NB4 (cell line): ENCODE results near the gene OR6C76.

ENCODE experiments used
- DNase-seq: peaks from one replicate; pipeline ENCODE4 v3.0.0; 2010; ENCODE audit warnings: low read depth
- H3K4me3 ChIP-seq: one replicate; pipeline ENCODE4 v1.5.1; 2011; ENCODE audit warnings: mild to moderate bottlenecking, low read depth, low read length, moderate library complexity
- MYC ChIP-seq: IDR thresholded peaks from 2 replicates; pipeline ENCODE4 v1.6.1; 2011; ENCODE audit warnings: low read depth, low read length
- POLR2A ChIP-seq: IDR thresholded peaks from 2 replicates; pipeline ENCODE4 v1.6.1; 2011; ENCODE audit warnings: mild to moderate bottlenecking; ENCODE audit not compliant: insufficient read length; ENCODE audit errors: extremely low read depth
- TF ChIP-seq, protein P1 (sequence below): IDR thresholded peaks from one replicate; pipeline ENCODE4 v1.5.1; 2012; ENCODE audit warnings: low read depth, low read length
- TF ChIP-seq, protein P2 (sequence below): IDR thresholded peaks from 2 replicates; pipeline ENCODE4 v1.6.1; 2011; ENCODE audit warnings: low read depth, low read length

The OR6C76 gene

DNA sequence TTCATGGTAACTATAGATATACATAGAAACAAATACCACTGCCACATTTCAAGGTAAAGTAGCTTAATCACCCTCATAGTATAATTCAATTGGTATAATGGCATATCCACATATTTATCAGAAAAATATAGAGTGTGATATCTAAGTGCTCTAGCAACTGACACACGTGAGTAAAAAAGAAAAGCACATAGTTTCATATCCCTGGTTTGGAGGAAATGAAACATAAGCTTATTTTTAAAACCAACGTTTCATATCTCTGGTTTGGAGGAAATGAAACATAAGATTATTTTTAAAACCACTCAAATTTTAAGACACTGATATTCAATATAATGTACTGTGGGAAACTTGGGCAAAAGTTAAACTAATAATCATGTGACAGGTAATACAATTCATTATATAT lies 41.8 kb downstream of the OR6C76 start:
- DNase-seq: no peak
- TF ChIP-seq POLR2A (no peak), MYC (no peak)
- TF ChIP-seq, protein P1, sequence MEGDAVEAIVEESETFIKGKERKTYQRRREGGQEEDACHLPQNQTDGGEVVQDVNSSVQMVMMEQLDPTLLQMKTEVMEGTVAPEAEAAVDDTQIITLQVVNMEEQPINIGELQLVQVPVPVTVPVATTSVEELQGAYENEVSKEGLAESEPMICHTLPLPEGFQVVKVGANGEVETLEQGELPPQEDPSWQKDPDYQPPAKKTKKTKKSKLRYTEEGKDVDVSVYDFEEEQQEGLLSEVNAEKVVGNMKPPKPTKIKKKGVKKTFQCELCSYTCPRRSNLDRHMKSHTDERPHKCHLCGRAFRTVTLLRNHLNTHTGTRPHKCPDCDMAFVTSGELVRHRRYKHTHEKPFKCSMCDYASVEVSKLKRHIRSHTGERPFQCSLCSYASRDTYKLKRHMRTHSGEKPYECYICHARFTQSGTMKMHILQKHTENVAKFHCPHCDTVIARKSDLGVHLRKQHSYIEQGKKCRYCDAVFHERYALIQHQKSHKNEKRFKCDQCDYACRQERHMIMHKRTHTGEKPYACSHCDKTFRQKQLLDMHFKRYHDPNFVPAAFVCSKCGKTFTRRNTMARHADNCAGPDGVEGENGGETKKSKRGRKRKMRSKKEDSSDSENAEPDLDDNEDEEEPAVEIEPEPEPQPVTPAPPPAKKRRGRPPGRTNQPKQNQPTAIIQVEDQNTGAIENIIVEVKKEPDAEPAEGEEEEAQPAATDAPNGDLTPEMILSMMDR: no peak
- TF ChIP-seq, protein P2, sequence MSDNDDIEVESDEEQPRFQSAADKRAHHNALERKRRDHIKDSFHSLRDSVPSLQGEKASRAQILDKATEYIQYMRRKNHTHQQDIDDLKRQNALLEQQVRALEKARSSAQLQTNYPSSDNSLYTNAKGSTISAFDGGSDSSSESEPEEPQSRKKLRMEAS: no peak
- H3K4me3 ChIP-seq: no peak overlapping the region

DNA sequence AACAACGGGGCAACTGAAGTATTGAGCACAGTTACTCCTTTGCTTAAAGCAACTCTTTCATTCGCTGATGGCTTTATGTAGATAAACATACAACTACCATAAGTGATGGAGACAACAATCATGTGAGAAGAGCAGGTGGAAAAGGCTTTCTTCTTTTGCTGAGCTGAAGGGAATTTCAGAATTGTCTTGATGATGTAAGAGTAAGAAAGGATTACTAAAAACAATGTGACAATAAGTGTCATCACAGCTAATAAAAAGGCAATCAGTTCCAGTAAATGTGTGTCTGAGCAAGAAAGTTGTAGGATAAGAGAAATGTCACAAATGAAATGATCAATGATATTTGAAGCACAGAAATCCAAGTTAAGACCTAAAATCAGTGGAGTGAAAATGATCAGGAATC lies 43.2 kb downstream of the OR6C76 start:
- H3K4me3 ChIP-seq: no peak overlapping the region
- no peak for DNase-seq
- TF ChIP-seq, protein P2: no peak
- TF ChIP-seq, protein P1: no peak
- TF ChIP-seq POLR2A: no peak

DNA sequence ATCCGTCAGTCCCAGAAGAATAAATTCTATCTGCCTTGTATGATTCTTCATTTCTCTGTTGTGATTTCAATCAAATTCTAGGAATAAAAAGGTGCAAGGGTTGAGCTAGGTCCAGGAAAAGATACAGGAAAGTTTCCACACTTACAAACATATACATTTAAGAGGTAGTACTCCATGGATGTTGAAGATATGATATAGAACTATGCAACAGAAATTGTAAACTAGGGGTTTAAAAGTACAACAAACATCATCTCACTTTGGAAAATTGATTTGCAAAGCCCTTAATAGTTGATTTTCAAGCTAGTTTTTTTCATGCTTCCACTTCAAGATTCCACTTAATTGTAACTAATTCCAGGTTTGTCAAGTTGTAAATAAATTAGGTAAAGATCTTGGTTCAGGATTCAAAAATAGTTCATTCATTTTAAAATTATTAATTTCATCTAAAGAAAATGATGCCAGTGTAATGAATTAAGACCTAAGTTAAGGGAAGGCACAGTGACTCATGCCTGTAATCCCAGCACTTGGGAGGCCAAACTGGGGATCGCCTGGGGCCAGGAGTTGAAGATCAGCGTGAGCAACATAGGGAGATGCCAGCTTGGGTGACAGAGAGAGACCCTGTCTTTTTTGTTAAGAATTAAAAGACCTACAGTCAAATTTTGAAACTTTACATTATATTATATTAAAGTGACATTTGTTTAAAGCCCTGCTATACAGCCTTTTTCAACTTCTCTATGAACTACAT lies 44.2 kb downstream of the OR6C76 start, which contains the start of gene OR6C70:
OR6C70 (minus strand) TSS at position 51 of the 742 bp plus-strand sequence; CDS start at position 51, 0 bp downstream.
- no peak within 1 kb of the TSS for H3K4me3 ChIP-seq
- DNase-seq: no peak

DNA sequence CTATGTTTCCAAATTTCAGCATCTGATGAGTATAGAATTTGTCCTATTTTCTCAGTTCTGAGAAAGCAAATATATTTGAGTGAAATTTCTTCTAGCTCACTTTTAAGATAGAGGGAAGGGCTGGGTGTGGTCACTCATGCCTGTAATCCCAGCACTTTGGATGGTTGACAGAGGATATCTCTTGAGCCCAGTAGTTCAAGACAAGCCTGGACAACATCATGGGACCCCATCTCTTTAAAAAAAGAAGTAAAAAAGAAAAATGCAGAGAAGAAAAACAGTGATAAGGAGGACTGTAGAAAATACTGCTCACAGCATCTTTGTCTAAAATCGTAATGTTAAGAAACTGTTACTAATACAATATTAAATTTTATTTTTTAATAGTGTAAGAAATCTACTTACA lies 46.2 kb downstream of the OR6C76 start:
- no peak for DNase-seq
- no peak overlapping the region for H3K4me3 ChIP-seq
- TF ChIP-seq POLR2A (no peak), MYC (no peak)
- TF ChIP-seq, protein P2: no peak
- TF ChIP-seq, protein P1: no peak

More for the DNA sequence above, 44.2 kb downstream of the OR6C76 start, which contains the start of gene OR6C70:
- TF ChIP-seq, protein P2: no peak
- TF ChIP-seq MYC: no peak
- TF ChIP-seq, protein P1: no peak
- TF ChIP-seq POLR2A: no peak
